Kidney (tissue), 14 donors: Measurements from ENCODE around the gene NPY5R. TPM values are rescaled to one million over a fixed set of nuclear protein-coding genes. Genes with fewer than 3 reads are reported as not detected.

Source experiments
- DNase-seq, 5 donors: peaks; one replicate each; pipeline ENCODE4 v3.0.0-alpha.2; 2013 to 2020
- FAIRE-seq: peaks from 2 replicates; lab custom pipeline; 2012; peaks lifted over from hg19 to GRCh38; lab: Jason Lieb, UNC
- H3K27ac ChIP-seq, 2 donors: one replicate each; pipeline ENCODE4 v1.7.0; 2013; ENCODE audit warnings: low read depth in 2 of 2, low read length in 2 of 2, inconsistent platforms in 1 of 2
- H3K27me3 ChIP-seq: one replicate; pipeline ENCODE4 v1.7.1; 2013; ENCODE audit warnings: low read length, inconsistent platforms; ENCODE audit not compliant: control insufficient read depth, insufficient read depth
- H3K36me3 ChIP-seq, 3 donors: one replicate each; pipeline versions ENCODE4 v1.7.0 to v1.7.1; 2013; ENCODE audit warnings: low read length in 3 of 3, control low read depth in 1 of 3, inconsistent platforms in 1 of 3; ENCODE audit not compliant: insufficient read depth in 3 of 3, control insufficient read depth in 2 of 3
- H3K4me1 ChIP-seq, 3 donors: one replicate each; pipeline versions ENCODE4 v1.7.0 to v1.7.1; 2013; ENCODE audit warnings: low read length in 3 of 3, inconsistent platforms in 1 of 3, low read depth in 1 of 3; ENCODE audit not compliant: control insufficient read depth in 2 of 3, insufficient read depth in 2 of 3
- H3K4me3 ChIP-seq, 3 donors: one replicate each; pipeline versions ENCODE4 v1.7.0 to v1.8.1; 2013; ENCODE audit warnings: low read length in 3 of 3, control low read depth in 1 of 3, inconsistent platforms in 1 of 3
- H3K9ac ChIP-seq, 3 donors: one replicate each; pipeline versions ENCODE4 v1.7.0 to v1.7.1; 2013; ENCODE audit warnings: low read length in 3 of 3, control low read depth in 1 of 3, inconsistent platforms in 1 of 3
- H3K9me3 ChIP-seq, 3 donors: one replicate each; pipeline versions ENCODE4 v1.7.0 to v1.7.1; 2013; ENCODE audit warnings: low read length in 3 of 3, control low read depth in 1 of 3, inconsistent platforms in 1 of 3; ENCODE audit not compliant: control insufficient read depth in 2 of 3, insufficient read depth in 1 of 3
- intact Hi-C: fragments of 100-400 bp; cut with DNase I; formaldehyde crosslinking; loops from one replicate; pipeline ENCODE4 v1.11.1; 2022
- polyA plus RNA-seq: library from polyadenylated mRNA; stranded (reverse); fragments of 350-450 nt; fragmentation: Illumina TruSeq; extraction: RNeasy Lipid Tissue Mini Kit (QIAGEN cat#74804); gene quantifications from one replicate; pipeline ENCODE4 v1.2.3, GENCODE V29; 2014; ENCODE audit warnings: low read depth, low replicate concordance; ENCODE audit not compliant: insufficient read depth
- total RNA-seq: library from RNA; stranded (reverse); fragmentation: NEBNext Ultra II Directional; extraction: Animal tissue kit (Norgen Biotek cat#: 25700); gene quantifications from one replicate; pipeline ENCODE4 v1.2.1, GENCODE V29; 2021
- TF ChIP-seq, protein P1 (sequence below): IDR thresholded peaks from 3 replicates; pipeline ENCODE4 v1.5.1; 2012; ENCODE audit warnings: mild to moderate bottlenecking, moderate library complexity, borderline replicate concordance; ENCODE audit not compliant: insufficient read depth; ENCODE audit errors: extremely low read depth
- donor health status: control.
- donor health status: control.
- donor health status: control.
- donor health status: control.
- donor health status: control.
- donor health status: DM: yes; HTN: yes; CAD: no.
- donor health status: Normal renal cell carcinoma (clear cell type).

Gene NPY5R
- total and polyA plus RNA-seq, 2 donors from 2014 or later: 1.2 to 3.0 TPM

DNA sequence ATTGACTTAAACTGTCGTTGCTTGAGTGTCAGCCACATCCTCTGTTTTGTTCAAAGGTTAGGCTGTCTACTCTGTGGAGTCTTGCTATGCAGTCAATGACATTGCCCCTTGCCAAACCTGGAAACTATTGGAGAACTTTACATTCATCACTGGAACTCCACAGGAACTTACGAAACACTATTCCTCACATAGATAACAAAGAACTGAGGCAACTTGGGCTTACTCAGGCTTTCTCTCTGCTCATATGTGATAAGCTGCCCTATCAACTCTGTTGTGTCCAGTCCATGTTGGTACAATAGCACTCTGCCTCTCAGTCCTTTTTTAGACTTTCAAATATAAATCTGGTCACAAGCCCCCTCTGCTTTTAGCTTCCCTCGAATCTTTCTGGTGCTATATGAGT lies 9.4 kb downstream of the NPY5R start:
- intact Hi-C loops: no loop called here
- Histone ChIP-seq H3K27ac (no peak overlapping the region), H3K36me3 (peaks cover 0 to 2% (median 0%) of the 10 kb centered on the region in 3 donors), H3K9ac (no peak overlapping the region), H3K4me1 (no peaks in the 10 kb centered on the region), H3K27me3 (no peaks in the 10 kb centered on the region), H3K9me3 (no peaks in the 10 kb centered on the region), H3K4me3 (no peak overlapping the region)
- no peak for DNase-seq
- no peak for FAIRE-seq
- TF ChIP-seq, protein P1, sequence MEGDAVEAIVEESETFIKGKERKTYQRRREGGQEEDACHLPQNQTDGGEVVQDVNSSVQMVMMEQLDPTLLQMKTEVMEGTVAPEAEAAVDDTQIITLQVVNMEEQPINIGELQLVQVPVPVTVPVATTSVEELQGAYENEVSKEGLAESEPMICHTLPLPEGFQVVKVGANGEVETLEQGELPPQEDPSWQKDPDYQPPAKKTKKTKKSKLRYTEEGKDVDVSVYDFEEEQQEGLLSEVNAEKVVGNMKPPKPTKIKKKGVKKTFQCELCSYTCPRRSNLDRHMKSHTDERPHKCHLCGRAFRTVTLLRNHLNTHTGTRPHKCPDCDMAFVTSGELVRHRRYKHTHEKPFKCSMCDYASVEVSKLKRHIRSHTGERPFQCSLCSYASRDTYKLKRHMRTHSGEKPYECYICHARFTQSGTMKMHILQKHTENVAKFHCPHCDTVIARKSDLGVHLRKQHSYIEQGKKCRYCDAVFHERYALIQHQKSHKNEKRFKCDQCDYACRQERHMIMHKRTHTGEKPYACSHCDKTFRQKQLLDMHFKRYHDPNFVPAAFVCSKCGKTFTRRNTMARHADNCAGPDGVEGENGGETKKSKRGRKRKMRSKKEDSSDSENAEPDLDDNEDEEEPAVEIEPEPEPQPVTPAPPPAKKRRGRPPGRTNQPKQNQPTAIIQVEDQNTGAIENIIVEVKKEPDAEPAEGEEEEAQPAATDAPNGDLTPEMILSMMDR: no peak

GRCh38 chr4:163356104-163356503 lies 12.4 kb downstream of the NPY5R start:
- intact Hi-C loops: no loop called here
- no peak overlapping the region for H3K9ac ChIP-seq
- no peak overlapping the region for H3K4me3 ChIP-seq
- H3K27me3 ChIP-seq: no peaks in the 10 kb centered on the region
- TF ChIP-seq, protein P1: no peak
- H3K36me3 ChIP-seq: no peaks in the 10 kb centered on the region
- no peak overlapping the region for H3K27ac ChIP-seq
- H3K9me3 ChIP-seq: no peaks in the 10 kb centered on the region
- DNase-seq (no peak), FAIRE-seq (no peak)
- no peaks in the 10 kb centered on the region for H3K4me1 ChIP-seq

- FAIRE-seq (no peak), DNase-seq (no peak)
- H3K9ac ChIP-seq: no peak overlapping the region
- H3K27me3 ChIP-seq: no peaks in the 10 kb centered on the region
- no peaks in the 10 kb centered on the region for H3K36me3 ChIP-seq
- no peak overlapping the region for H3K27ac ChIP-seq
- TF ChIP-seq, protein P1: no peak
- H3K9me3 ChIP-seq: no peaks in the 10 kb centered on the region
- no peaks in the 10 kb centered on the region for H3K4me1 ChIP-seq
- intact Hi-C loops: no loop called here
- no peak overlapping the region for H3K4me3 ChIP-seq
Observed at GRCh38 chr4:163367651-163368050, 24.0 kb downstream of the NPY5R start.

DNA sequence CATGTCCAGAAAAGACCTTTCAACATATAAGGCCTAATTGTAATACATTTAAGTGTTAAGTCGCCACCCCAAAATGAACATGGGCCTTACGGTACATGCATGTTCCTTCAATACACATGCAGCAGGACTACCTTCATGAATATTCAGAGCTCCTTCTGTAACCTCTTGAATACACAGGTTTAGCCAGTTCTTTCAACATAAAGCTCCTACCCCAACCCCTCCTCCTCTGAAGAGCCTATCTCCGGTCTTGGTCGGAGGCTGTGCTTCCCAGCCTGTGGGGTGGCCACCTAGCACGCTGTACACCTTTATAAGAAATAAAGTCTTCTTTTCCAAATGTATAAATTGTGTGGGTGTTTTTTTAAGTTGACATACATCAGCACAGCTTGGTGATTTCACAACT lies 28.3 kb downstream of the NPY5R start:
- Histone ChIP-seq H3K27me3 (no peaks in the 10 kb centered on the region), H3K9me3 (no peaks in the 10 kb centered on the region), H3K4me3 (no peak overlapping the region), H3K9ac (no peak overlapping the region), H3K36me3 (no peaks in the 10 kb centered on the region), H3K27ac (no peak overlapping the region), H3K4me1 (no peaks in the 10 kb centered on the region)
- DNase-seq (no peak), FAIRE-seq (no peak)
- intact Hi-C loops: no loop called here
- TF ChIP-seq, protein P1: no peak
